ENCODE data around the gene ZSWIM6. TPM values are rescaled to one million over a fixed set of nuclear protein-coding genes. Genes with fewer than 3 reads are reported as not detected.

The ZSWIM6 gene
- total RNA-seq, 2 experiments from 2014 or later: 4.1 TPM

DNA sequence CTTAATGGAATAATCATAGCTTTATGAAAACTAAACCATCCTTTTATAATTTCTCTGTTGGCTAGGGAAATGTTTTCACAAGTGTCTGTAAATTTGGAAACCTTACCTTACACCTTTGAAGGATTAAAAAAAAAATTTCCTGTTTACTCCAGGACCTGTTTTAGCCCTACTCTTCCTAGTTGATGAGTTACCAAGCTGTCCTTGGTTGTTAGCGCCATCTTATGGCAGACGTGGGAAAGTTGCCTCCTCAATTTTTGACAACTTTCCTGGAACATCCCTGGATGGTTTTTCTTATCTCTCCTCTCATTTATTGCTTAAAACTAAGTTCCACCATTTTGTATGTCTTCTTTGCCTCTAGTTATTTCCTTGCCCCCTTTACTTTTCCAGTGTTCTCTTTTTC is 25.7 kb downstream of the ZSWIM6 start:
- DNase-seq (peak in 4 of 14 experiments; percentile 7 to 41 (median 22)), ATAC-seq (ENCODE audit: poor library complexity) (no peak)
- Histone ChIP-seq H3K9me3 (ENCODE audit: control insufficient read depth in 1 of 2, insufficient read depth in 1 of 2, low read length in 2 of 2) (peaks cover 0 to 7% of the 10 kb centered on the region in 2 experiments), H3K4me3 (ENCODE audit: low read length) (no peak overlapping the region), H3K4me1 (ENCODE audit: insufficient read depth, low read length) (no peaks in the 10 kb centered on the region), H3K27me3 (ENCODE audit: control insufficient read depth in 1 of 2, insufficient read depth in 2 of 2, low read length in 2 of 2) (no peaks in the 10 kb centered on the region), H3K36me3 (ENCODE audit: insufficient read depth, low read length) (no peaks in the 10 kb centered on the region), H3K27ac (ENCODE audit: low read depth in 1 of 2, low read length in 2 of 2) (no peak overlapping the region)
- Mint-ChIP-seq H3K4me1 (ENCODE audit: low read depth) (peaks cover 35% of the 10 kb centered on the region), H3K36me3 (ENCODE audit: low read depth) (peaks cover 17% of the 10 kb centered on the region), H3K4me3 (no peak overlapping the region), H3K27ac (no peak overlapping the region), H3K9me3 (peaks cover 3% of the 10 kb centered on the region), H3K27me3 (no peaks in the 10 kb centered on the region)
- ChIA-PET CTCF (interaction anchor here (1.2 kb wide), 1 partner anchor 16 kb away, joined by 3 read pairs; no protein-coding TSS in a partner anchor), POLR2A (interaction anchor here (1.7 kb wide), 1 partner anchor 26 kb away, joined by 5 read pairs; the partner anchor contains the start of gene ZSWIM6)
- intact Hi-C loops (cut with DNase I, micrococcal nuclease): no loop called here
- TF ChIP-seq, protein P1, sequence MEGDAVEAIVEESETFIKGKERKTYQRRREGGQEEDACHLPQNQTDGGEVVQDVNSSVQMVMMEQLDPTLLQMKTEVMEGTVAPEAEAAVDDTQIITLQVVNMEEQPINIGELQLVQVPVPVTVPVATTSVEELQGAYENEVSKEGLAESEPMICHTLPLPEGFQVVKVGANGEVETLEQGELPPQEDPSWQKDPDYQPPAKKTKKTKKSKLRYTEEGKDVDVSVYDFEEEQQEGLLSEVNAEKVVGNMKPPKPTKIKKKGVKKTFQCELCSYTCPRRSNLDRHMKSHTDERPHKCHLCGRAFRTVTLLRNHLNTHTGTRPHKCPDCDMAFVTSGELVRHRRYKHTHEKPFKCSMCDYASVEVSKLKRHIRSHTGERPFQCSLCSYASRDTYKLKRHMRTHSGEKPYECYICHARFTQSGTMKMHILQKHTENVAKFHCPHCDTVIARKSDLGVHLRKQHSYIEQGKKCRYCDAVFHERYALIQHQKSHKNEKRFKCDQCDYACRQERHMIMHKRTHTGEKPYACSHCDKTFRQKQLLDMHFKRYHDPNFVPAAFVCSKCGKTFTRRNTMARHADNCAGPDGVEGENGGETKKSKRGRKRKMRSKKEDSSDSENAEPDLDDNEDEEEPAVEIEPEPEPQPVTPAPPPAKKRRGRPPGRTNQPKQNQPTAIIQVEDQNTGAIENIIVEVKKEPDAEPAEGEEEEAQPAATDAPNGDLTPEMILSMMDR (IDR thresholded peaks at IDR 0.05): no peak

DNA sequence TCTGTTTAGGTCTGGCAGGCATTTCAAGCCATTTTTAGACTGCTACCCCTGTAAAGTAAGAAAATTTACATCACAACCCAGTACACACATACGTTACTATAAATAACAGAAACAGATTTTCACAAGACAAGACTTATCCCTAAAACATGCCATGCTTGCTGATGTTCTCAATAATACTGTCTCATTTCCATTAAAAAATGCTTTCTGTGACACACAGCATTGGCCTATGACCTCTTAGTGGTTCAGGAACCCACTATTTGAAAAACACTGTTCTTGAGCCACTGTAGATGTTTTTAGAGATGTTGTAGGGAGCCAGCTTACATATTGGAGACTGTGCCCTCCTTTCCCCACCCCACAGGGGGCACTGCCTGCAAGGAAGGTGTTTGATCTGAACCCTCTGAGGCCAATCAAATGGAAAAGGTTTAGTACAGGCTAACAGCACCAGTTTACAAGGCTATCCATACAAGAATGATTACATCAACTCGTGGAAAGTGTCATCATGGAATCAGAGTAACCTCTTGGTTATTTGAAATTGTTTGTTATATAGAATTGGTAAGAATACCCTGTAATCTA is 30.8 kb downstream of the ZSWIM6 start:
- ATAC-seq (ENCODE audit: poor library complexity) (peak; percentile 26), DNase-seq (peak in 2 of 14 experiments; percentile 28 to 35)
- H3K36me3 Mint-ChIP-seq (ENCODE audit: low read depth): peaks cover 20% of the 10 kb centered on the region
- H3K27ac Mint-ChIP-seq: no peak overlapping the region
- Histone ChIP-seq H3K36me3 (ENCODE audit: insufficient read depth, low read length) (no peaks in the 10 kb centered on the region), H3K27ac (ENCODE audit: low read depth in 1 of 2, low read length in 2 of 2) (no peak overlapping the region), H3K27me3 (ENCODE audit: control insufficient read depth in 1 of 2, insufficient read depth in 2 of 2, low read length in 2 of 2) (no peaks in the 10 kb centered on the region), H3K4me3 (ENCODE audit: low read length) (no peak overlapping the region), H3K4me1 (ENCODE audit: insufficient read depth, low read length) (no peaks in the 10 kb centered on the region), H3K9me3 (ENCODE audit: control insufficient read depth in 1 of 2, insufficient read depth in 1 of 2, low read length in 2 of 2) (no peaks in the 10 kb centered on the region)
- CTCF ChIA-PET: no interaction called here
- no peaks in the 10 kb centered on the region for H3K27me3 Mint-ChIP-seq
- peaks cover 2% of the 10 kb centered on the region for H3K9me3 Mint-ChIP-seq
- TF ChIP-seq, protein P1 (IDR thresholded peaks at IDR 0.05): no peak
- no peak overlapping the region for H3K4me3 Mint-ChIP-seq
- H3K4me1 Mint-ChIP-seq (ENCODE audit: low read depth): peaks cover 22% of the 10 kb centered on the region
- intact Hi-C loops (cut with DNase I, micrococcal nuclease): no loop called here
- POLR2A ChIA-PET: no interaction called here

DNA sequence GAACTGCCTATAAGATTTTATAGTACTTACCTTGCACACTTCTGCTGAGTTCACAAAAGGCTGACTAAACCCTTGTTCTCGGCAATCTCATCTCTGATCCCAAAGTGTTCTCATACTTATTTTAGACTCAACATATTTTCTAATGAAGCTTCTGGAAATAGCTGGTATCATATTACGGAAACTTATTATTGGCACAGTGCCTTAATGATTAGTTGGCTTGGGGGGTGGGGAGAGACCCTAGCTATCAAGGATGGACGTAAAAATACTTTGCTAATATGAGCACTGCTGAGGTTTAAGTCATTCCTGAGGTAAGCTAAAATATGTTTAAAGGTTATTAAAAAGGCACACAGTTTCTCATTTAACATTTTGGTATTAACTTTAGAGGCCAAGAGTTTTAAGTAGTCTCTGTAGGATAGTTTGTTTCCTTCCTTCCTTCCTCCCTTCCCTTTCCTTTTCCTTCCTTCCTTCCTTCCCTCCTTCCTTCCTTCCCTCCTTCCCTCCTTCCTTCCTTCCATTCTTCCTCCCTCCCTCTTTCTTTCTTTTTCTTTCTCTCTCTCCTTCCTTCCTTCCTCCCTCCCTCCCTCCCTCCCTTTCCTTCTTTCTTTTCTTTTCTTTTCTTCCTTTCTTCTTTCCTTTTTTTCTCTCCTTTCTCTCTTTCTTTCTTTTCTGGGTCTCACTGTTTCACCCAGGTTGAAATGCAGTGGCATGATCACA is 31.5 kb downstream of the ZSWIM6 start:
- H3K9me3 ChIP-seq (ENCODE audit: control insufficient read depth in 1 of 2, insufficient read depth in 1 of 2, low read length in 2 of 2): no peaks in the 10 kb centered on the region
- intact Hi-C loops (cut with DNase I, micrococcal nuclease): no loop called here
- H3K27me3 ChIP-seq (ENCODE audit: control insufficient read depth in 1 of 2, insufficient read depth in 2 of 2, low read length in 2 of 2): no peaks in the 10 kb centered on the region
- TF ChIP-seq, protein P1 (IDR thresholded peaks at IDR 0.05): no peak
- no peak for ATAC-seq (ENCODE audit: poor library complexity)
- Mint-ChIP-seq H3K36me3 (ENCODE audit: low read depth) (peaks cover 17% of the 10 kb centered on the region), H3K27ac (no peak overlapping the region), H3K4me1 (ENCODE audit: low read depth) (peaks cover 24% of the 10 kb centered on the region), H3K27me3 (no peaks in the 10 kb centered on the region), H3K4me3 (no peak overlapping the region), H3K9me3 (no peaks in the 10 kb centered on the region)
- no peak for DNase-seq
- CTCF ChIA-PET: no interaction called here
- H3K36me3 ChIP-seq (ENCODE audit: insufficient read depth, low read length): no peaks in the 10 kb centered on the region
- no peak overlapping the region for H3K27ac ChIP-seq (ENCODE audit: low read depth in 1 of 2, low read length in 2 of 2)
- POLR2A ChIA-PET: no interaction called here
- no peaks in the 10 kb centered on the region for H3K4me1 ChIP-seq (ENCODE audit: insufficient read depth, low read length)
- H3K4me3 ChIP-seq (ENCODE audit: low read length): no peak overlapping the region
